Activated T-cell treated with anti-CD3 and anti-CD28 coated beads, Interleukin-2, amount 50 U/mL, for 72 hours (primary cell): ENCODE data around the gene LRRIQ1. TPM values are rescaled to one million over a fixed set of nuclear protein-coding genes. Genes with fewer than 3 reads are reported as not detected.
"Not testable (repeated sequence)": the region's sequence is repeated elsewhere in the genome, so short reads cannot be mapped to it uniquely, and the experiment has no call there.

Source experiments
- ATAC-seq, 2 donors: fragments of 150-1000 bp; cut with Tn5 transposase; replicated peaks in 1 of 2; 2 replicates each; pipeline ENCODE4 v1.10.0; 2021; ENCODE audit warnings: moderate library complexity in 2 of 2, mild to moderate bottlenecking in 1 of 2
- DNase-seq, 2 donors: peaks; one replicate each; pipeline ENCODE4 v3.0.0; 2021 to 2022; ENCODE audit warnings: mixed read lengths in 1 of 2
- H3K27ac Mint-ChIP-seq: one replicate; pipeline ENCODE4 v1.8.0; 2022; ENCODE audit warnings: mild to moderate bottlenecking, moderate library complexity, mixed read lengths
- H3K27me3 Mint-ChIP-seq: one replicate; pipeline ENCODE4 v1.8.0; 2022; ENCODE audit warnings: low read depth, mixed read lengths
- H3K36me3 Mint-ChIP-seq, 2 donors: one replicate each; pipeline ENCODE4 v1.8.0; 2022; ENCODE audit warnings: mixed read lengths in 2 of 2, mild to moderate bottlenecking in 1 of 2; ENCODE audit not compliant: insufficient read depth in 2 of 2
- H3K4me1 Mint-ChIP-seq: one replicate; pipeline ENCODE4 v1.8.0; 2022; ENCODE audit warnings: low read depth, mixed read lengths
- H3K4me3 Mint-ChIP-seq, 2 donors: one replicate each; pipeline ENCODE4 v1.8.0; 2022; ENCODE audit warnings: mild to moderate bottlenecking in 2 of 2, mixed read lengths in 2 of 2, moderate library complexity in 2 of 2
- H3K9me3 Mint-ChIP-seq, 2 donors: one replicate each; pipeline ENCODE4 v1.8.0; 2022; ENCODE audit warnings: mixed read lengths in 2 of 2
- total RNA-seq, 2 donors: library from RNA; stranded (reverse); gene quantifications; one replicate each; pipeline ENCODE4 v1.2.3, GENCODE V29; 2022

Gene LRRIQ1, protein sequence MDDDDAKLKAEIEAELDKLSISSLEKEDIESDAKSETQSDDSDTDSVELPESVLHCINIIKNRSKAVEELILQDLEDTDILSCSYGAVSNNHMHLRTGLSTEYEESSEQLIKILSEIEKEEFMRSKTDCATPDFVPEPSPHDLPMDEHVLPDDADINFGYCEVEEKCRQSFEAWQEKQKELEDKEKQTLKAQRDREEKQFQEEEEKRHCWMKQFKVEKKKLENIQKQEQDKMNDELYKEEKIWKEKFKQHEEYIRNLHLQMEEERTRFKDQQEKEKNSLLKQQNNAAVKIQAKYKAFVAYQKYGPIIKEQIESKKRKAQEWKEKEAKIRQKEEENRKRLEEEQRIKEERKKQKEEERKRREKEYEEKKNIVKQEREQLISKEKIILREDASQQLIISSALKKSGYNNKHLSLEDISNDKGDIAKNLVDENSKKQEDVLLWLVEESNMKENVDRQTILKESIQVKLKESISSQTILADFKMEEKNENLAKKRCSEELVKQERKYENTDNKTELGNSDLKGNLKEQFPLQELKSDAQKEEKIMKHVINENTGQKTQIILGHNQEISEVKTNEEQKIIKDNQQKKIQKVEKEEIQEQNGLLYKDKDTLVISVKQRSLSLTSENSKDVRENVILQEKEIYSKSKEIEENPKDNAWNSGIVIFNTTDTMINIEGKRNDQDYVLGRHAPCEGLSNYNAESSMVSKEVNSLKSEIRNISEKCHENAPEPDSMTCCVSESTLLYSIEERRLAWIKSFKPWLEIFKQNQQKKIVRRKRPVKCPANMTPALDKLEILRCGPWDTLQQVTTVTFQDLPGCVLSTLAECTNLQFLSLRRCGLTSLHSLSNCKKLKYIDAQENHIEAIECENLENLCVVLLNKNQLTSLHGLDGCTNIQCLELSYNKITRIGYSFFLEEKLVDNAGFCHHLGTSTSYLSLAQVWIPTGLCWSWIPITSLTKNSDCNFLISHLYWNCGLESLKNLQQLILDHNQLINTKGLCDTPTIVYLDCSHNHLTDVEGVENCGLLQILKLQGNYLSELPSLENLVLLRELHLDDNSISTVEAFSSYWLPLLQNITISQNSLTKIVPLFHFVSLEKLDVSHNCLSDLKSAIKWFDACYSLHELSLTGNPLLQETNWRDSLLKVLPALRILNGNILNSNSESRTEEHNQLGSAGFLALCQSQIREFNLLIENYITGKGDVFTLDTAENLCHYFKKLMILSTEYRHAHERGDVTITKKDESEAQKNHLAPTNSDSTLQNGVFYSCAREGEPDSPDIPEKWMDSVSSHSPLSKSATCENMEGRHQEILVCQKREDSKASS (N-terminal part only)
- total RNA-seq: not detected

DNA sequence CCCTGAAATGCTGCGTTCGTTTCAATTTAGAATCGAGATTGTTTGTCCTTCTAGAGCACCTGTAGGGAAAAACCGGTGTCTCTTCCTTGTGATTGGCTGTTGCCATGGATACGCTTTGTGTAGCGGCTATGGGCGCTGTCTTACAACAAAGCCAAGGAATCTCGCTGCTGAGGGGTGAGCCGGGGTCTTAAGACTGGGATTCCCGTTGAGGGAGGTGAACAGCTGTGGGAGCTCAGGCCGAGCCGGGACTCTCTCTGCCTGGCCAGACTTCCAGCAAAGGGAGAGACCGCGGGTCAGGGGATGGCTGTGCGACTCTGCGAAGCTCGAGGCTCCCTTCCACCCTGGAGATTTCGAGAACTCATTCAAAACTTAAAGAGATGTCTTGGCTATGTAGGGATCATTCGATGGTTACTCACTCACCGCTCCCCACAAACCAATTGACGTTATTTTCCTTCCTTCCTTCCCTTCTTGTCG is at the start of gene LRRIQ1, which contains the start of gene TSPAN19:
Gene LRRIQ1, plus strand, starts transcription at position 118 of the 474 bp plus-strand sequence. CDS start 1,826 bp downstream, outside the sequence.
Gene TSPAN19, minus strand, starts transcription at position 44 of the 474 bp plus-strand sequence. CDS start 6,331 bp downstream, outside the sequence.
- Mint-ChIP-seq H3K9me3 (no peaks in the 10 kb centered on the region), H3K4me3 (peak within 1 kb of the TSS; percentile 81 to 88), H3K36me3 (no peaks in the 10 kb centered on the region), H3K27ac (no peak within 1 kb of the TSS), H3K4me1 (peaks cover 6% of the 10 kb centered on the region), H3K27me3 (peaks cover 24% of the 10 kb centered on the region)
- ATAC-seq: peak; percentile 75 to 89
- DNase-seq: peak; percentile 50 to 52

DNA sequence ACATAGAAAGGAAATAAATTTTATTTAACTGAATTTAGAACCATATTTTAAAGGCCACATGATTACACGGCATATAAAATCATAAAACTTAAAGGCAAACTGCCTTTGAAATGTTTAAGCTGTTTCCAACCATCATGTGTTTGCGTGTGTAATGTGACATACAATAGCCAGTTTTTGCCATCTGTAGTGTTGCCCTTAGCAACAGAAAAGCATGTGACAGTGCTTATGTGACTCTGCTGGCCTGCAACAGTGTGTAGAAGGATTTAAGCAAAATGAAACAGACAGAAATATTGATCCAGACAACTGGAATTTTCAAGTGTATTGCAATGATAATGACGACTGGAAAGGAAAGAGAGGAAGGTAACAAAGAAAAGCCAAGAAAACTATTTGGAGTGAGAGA is 49.6 kb upstream of the LRRIQ1 start:
- ATAC-seq (no peak), DNase-seq (no peak)
- no peaks in the 10 kb centered on the region for H3K36me3 Mint-ChIP-seq
- H3K4me1 Mint-ChIP-seq: no peaks in the 10 kb centered on the region
- no peaks in the 10 kb centered on the region for H3K27me3 Mint-ChIP-seq
- H3K4me3 Mint-ChIP-seq: no peak overlapping the region
- H3K9me3 Mint-ChIP-seq: no peaks in the 10 kb centered on the region
- H3K27ac Mint-ChIP-seq: no peak overlapping the region

DNA sequence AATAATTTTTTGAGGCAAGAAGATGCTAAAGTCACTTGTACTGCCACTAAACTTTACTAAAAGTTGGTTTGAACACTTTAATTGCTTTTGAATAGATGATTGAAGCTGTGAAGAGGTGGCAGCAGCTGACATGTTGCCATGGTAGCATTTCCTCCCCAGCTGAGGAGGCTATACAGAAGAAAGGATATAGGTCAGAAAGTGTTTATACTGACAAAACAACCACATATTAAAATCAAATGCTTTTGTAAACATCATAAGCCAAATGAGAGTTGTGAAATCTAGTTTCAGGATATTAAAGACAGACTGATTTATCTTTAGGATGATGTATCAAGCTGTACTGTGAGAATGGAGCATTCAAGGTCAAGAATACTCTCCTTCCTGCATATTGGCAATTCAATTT is 41.7 kb upstream of the LRRIQ1 start:
- peaks cover 2 to 4% of the 10 kb centered on the region in 2 donors for H3K9me3 Mint-ChIP-seq
- no peak overlapping the region for H3K4me3 Mint-ChIP-seq
- no peaks in the 10 kb centered on the region for H3K27me3 Mint-ChIP-seq
- no peaks in the 10 kb centered on the region for H3K36me3 Mint-ChIP-seq
- H3K4me1 Mint-ChIP-seq: peaks cover 6% of the 10 kb centered on the region
- no peak for ATAC-seq
- DNase-seq: no peak
- H3K27ac Mint-ChIP-seq: no peak overlapping the region

DNA sequence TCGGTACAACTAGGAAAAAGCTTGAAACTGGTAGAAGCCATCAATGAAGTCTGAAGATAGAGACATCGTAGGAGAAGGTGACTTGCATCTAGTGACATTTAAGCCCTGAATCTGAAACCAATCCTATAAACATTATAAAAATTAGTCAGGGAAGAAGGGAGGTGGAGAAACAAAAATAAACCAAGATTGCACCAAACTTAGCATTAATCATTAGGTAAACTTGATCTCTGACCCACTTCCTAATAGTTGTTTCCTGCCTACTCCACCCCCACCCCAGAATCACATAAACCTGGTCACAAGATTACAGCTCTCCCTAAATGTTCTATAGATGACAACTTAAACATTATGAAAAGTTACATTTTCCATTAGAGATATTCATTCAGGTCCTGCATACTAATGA is 40.5 kb upstream of the LRRIQ1 start:
- H3K27me3 Mint-ChIP-seq: no peaks in the 10 kb centered on the region
- peaks cover 2 to 4% of the 10 kb centered on the region in 2 donors for H3K9me3 Mint-ChIP-seq

DNA sequence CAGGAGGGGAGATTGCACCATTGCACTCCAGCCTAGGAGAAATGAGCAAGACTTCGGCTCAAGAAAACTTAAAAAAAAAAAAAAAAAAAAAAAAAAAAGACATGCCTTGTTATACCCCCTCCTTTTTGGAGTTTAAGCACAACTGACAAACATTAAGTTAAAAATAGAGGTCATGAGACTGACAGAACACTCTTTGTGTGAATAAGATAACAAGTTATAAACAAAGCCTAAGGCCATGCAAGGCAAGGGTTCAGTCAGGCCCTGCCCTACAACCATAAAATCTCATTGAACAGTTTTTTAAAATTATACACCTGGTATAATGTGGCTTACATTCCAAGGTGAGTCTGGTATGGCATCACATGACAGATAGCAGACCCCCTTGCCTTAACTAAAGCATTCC is 39.4 kb upstream of the LRRIQ1 start:
- Mint-ChIP-seq H3K4me3 (no peak overlapping the region), H3K36me3 (no peaks in the 10 kb centered on the region), H3K4me1 (peaks cover 6% of the 10 kb centered on the region), H3K27ac (no peak overlapping the region), H3K27me3 (no peaks in the 10 kb centered on the region), H3K9me3 (peaks cover 2 to 4% of the 10 kb centered on the region in 2 donors)
- DNase-seq (no peak), ATAC-seq (no peak)

More for the DNA sequence above, 40.5 kb upstream of the LRRIQ1 start:
- Mint-ChIP-seq H3K36me3 (no peaks in the 10 kb centered on the region), H3K4me1 (peaks cover 6% of the 10 kb centered on the region), H3K27ac (peak overlapping the region; percentile 63), H3K4me3 (no peak overlapping the region)
- DNase-seq (no peak), ATAC-seq (no peak)

DNA sequence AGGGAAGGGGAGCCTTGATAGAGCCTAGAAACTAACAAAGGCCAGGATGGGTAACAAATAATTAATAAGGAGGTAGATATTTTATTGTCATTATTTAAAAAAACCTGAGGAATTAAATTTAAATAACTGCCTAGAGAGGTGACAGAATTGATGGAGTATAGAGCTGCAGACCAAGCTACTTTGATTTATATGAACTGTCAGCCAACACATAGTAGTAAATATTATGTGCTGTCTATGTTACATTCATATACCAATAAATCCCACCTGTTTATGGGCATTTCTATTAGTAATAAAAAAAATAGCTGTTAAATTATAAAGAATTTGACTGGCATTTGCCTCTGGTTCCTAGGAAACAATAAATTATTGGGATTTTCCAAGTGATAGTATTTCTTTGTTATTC is 37.8 kb upstream of the LRRIQ1 start:
- H3K27me3 Mint-ChIP-seq: no peaks in the 10 kb centered on the region
- H3K4me1 Mint-ChIP-seq: peaks cover 6% of the 10 kb centered on the region
- no peak overlapping the region for H3K27ac Mint-ChIP-seq
- H3K9me3 Mint-ChIP-seq: peaks cover 2 to 4% of the 10 kb centered on the region in 2 donors
- H3K36me3 Mint-ChIP-seq: no peaks in the 10 kb centered on the region
- ATAC-seq: no peak
- no peak overlapping the region for H3K4me3 Mint-ChIP-seq
- DNase-seq: no peak

DNA sequence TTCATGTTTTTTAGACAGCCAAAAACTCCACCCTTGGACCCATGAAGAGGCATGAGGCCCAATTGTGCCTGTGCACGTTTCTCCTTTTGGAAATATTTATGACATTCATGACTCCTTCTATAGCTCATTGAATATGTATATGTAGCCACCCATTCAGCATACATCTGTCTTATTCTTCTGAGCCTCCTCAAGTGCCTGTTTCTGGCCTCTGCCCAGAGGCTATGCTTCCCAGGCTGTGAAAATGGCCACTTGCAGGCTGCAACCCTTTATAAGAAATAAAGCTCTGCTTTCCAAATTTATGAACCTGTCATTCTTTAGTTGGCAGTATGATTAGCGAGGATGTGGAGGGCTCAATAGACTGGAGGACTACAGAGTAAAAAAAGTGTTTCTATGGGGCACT is 35.4 kb upstream of the LRRIQ1 start:
- H3K9me3 Mint-ChIP-seq: peaks cover 0 to 2% of the 10 kb centered on the region in 2 donors
- H3K4me3 Mint-ChIP-seq: no peak overlapping the region
- no peaks in the 10 kb centered on the region for H3K4me1 Mint-ChIP-seq
- no peaks in the 10 kb centered on the region for H3K36me3 Mint-ChIP-seq
- no peaks in the 10 kb centered on the region for H3K27me3 Mint-ChIP-seq
- H3K27ac Mint-ChIP-seq: no peak overlapping the region
- no peak for ATAC-seq
- DNase-seq: no peak

DNA sequence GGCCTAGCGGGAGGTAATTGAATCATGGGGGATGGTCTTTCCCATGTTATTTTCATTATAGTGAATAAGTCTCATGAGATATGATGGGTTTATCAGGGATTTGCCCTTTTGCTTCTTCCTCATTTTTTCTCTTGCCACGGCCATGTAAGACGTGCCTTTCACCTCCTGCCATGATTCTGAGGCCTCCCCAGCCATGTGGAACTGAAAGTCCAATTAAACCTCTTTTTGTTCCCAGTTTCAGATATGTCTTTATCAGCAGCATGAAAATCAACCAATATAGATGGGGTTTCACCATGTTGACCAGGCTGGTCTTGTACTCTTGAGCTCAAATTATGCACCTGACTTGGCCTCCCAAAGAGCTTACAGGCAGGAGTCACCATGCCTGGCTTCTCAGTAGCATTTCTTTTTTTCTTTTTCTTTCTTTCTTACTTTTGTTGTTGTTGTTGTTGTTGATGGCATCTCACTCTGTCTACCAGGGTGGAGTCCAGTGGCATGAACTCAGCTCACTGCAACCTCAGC is 33.3 kb upstream of the LRRIQ1 start:
- no peaks in the 10 kb centered on the region for H3K9me3 Mint-ChIP-seq
- H3K4me1 Mint-ChIP-seq: no peaks in the 10 kb centered on the region
- no peak for DNase-seq
- H3K4me3 Mint-ChIP-seq: no peak overlapping the region
- no peaks in the 10 kb centered on the region for H3K36me3 Mint-ChIP-seq
- H3K27me3 Mint-ChIP-seq: no peaks in the 10 kb centered on the region
- H3K27ac Mint-ChIP-seq: no peak overlapping the region
- ATAC-seq: no peak

DNA sequence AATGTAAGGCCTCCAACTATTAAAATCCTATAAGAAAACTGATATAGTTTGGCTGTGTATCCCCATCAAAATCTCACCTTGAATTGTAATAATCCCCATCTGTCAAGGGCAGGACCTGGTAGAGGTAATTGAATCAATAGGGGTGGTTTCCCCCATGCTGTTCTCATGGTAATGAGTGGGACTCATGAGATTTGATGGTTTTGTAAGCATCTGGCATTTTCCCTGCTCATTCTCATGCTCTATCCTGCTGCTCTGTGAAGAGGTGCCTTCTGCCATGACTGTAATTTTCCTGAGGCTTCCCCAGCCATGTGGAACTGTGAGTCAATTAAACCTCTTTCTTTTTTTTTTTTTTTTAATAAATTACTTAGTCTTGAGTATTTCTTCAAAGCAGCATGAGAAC is 31.9 kb upstream of the LRRIQ1 start:
- Mint-ChIP-seq H3K4me3 (no peak overlapping the region), H3K27ac (no peak overlapping the region), H3K27me3 (no peaks in the 10 kb centered on the region), H3K4me1 (no peaks in the 10 kb centered on the region), H3K36me3 (no peaks in the 10 kb centered on the region), H3K9me3 (no peaks in the 10 kb centered on the region)
- no peak for DNase-seq
- ATAC-seq: no peak

DNA sequence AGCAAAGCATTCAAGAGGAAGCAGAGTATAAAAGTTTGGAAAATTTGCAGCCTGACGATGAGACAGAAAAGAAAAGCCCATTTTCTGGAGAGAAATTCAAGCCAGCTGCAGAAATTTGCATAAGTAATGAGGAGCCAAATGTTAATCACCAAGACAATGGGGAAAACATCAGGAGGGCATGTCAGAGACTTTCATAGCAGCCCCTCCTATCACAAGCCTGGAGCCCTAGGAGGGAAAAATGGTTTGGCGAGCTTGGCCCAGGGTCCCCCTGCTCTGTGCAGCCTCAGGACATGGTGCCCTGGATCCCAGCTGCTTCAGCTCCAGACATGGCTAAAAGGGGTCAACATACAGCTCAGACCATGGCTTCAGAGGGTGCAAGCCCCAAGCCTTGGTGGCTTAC is 31.1 kb upstream of the LRRIQ1 start:
- H3K4me1 Mint-ChIP-seq, H3K9me3 Mint-ChIP-seq, ATAC-seq, H3K4me3 Mint-ChIP-seq, DNase-seq, H3K36me3 Mint-ChIP-seq, H3K27me3 Mint-ChIP-seq, H3K27ac Mint-ChIP-seq: not testable (repeated sequence)

DNA sequence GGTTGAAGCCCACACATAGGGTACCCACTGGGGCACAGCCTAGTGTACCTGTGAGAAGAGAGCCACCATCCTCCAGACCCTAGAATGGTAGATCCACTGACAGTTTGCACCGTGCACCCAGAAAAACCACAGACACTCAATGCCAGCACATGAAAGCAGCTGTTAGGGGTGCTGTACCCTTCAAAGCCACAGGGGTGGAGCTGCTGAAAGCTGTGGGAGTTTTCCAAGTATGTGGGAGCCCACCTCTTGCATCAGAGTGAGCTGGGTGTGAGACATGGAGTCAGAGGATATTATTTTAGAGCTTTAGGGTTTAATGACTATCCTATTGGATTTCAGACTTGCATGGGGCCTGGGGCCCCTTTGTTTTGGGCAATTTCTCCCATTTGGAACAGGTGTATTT is 30.5 kb upstream of the LRRIQ1 start:
- ATAC-seq: no peak
- H3K27ac Mint-ChIP-seq: no peak overlapping the region

DNA sequence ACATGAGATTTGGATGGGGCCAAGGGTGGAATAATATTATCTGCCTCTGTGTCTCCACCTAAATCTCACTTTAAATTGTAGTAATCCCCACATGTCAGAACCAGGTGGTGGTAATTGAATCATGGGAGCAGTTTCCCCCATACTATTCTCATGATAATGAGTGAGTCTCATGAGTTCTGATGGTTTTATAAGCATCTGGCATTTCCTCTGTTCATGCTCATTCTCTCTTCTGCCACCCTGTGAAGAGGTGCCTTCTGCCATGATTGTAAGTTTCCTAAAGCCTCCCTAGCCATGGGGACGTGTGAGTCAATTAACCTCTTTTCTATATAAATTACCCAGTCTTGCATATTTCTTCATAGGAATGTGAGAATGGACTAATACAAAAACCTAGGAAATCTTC is 29.9 kb upstream of the LRRIQ1 start:
- H3K4me1 Mint-ChIP-seq: no peaks in the 10 kb centered on the region
- H3K9me3 Mint-ChIP-seq: no peaks in the 10 kb centered on the region
- no peak for DNase-seq
- no peak overlapping the region for H3K27ac Mint-ChIP-seq
- H3K4me3 Mint-ChIP-seq: no peak overlapping the region
- no peaks in the 10 kb centered on the region for H3K27me3 Mint-ChIP-seq
- H3K36me3 Mint-ChIP-seq: no peaks in the 10 kb centered on the region
- no peak for ATAC-seq

More for the DNA sequence above, 30.5 kb upstream of the LRRIQ1 start:
- Mint-ChIP-seq H3K36me3 (no peaks in the 10 kb centered on the region), H3K27me3 (no peaks in the 10 kb centered on the region), H3K4me3 (no peak overlapping the region), H3K4me1 (no peaks in the 10 kb centered on the region), H3K9me3 (no peaks in the 10 kb centered on the region)
- no peak for DNase-seq
